H1 (cell line): Measurements from ENCODE around the gene RNU6-1. TPM values are rescaled to one million over a fixed set of nuclear protein-coding genes. Genes with fewer than 3 reads are reported as not detected.
A peak's percentile ranks its signal among the peaks of the same experiment; 100 is the strongest.

Experiments used
- ATF2 ChIP-seq: IDR thresholded peaks from 2 replicates; pipeline ENCODE4 v1.6.1; 2012; ENCODE audit warnings: low read length, inconsistent platforms
- BRCA1 ChIP-seq: IDR thresholded peaks from 2 replicates; pipeline ENCODE4 v1.6.1; 2012; ENCODE audit warnings: low read depth, low read length, improper control_type of control experiment
- CHD1 ChIP-seq: IDR thresholded peaks from 2 replicates; pipeline ENCODE4 v1.6.1; 2012; ENCODE audit warnings: low read depth, low read length, improper control_type of control experiment
- CHD2 ChIP-seq: IDR thresholded peaks from 2 replicates; pipeline ENCODE4 v1.6.1; 2012; ENCODE audit warnings: low read length, improper control_type of control experiment
- CREB1 ChIP-seq: IDR thresholded peaks from 2 replicates; pipeline ENCODE4 v1.6.1; 2012; ENCODE audit warnings: inconsistent platforms
- EP300 ChIP-seq, 2 experiments: IDR thresholded peaks; 1 replicate in 1 of 2; 2 replicates in 1 of 2; pipeline ENCODE4 v1.6.1; 2011 to 2012; ENCODE audit warnings: low read depth in 2 of 2, low read length in 2 of 2, mild to moderate bottlenecking in 2 of 2, borderline replicate concordance in 1 of 2, inconsistent platforms in 1 of 2, moderate library complexity in 1 of 2
- EZH2 ChIP-seq: fragments of 200-600 bp; sonication (generic); IDR thresholded peaks from 2 replicates; pipeline ENCODE4 v1.7.1; 2012; ENCODE audit warnings: low read depth, mild to moderate bottlenecking, moderate library complexity, low read length, inconsistent platforms; ENCODE audit not compliant: severe bottlenecking
- GABPA ChIP-seq: IDR thresholded peaks from 2 replicates; pipeline ENCODE4 v1.6.1; 2011; ENCODE audit warnings: mild to moderate bottlenecking, low read length, moderate library complexity, borderline replicate concordance; ENCODE audit not compliant: insufficient read depth
- JUN ChIP-seq: IDR thresholded peaks from 2 replicates; pipeline ENCODE4 v1.6.1; 2011; ENCODE audit warnings: low read depth, mild to moderate bottlenecking, improper control_type of control experiment, low read length
- MAX ChIP-seq: IDR thresholded peaks from 2 replicates; pipeline ENCODE4 v1.6.1; 2012; ENCODE audit warnings: inconsistent platforms
- NANOG ChIP-seq: IDR thresholded peaks from 2 replicates; pipeline ENCODE4 v1.6.1; 2011; ENCODE audit warnings: low read length, low read depth, mild to moderate bottlenecking, inconsistent platforms; ENCODE audit not compliant: insufficient read depth, poor library complexity, severe bottlenecking
- POLR2A ChIP-seq, 2 experiments: IDR thresholded peaks; 1 replicate in 1 of 2; 2 replicates in 1 of 2; pipeline ENCODE4 v1.6.1; 2011; ENCODE audit warnings: low read depth in 2 of 2, low read length in 2 of 2, mild to moderate bottlenecking in 2 of 2; ENCODE audit errors: control extremely low read depth in 1 of 2
- RBBP5 ChIP-seq: IDR thresholded peaks from 2 replicates; pipeline ENCODE4 v1.7.1; 2012; ENCODE audit warnings: low read depth, mild to moderate bottlenecking, inconsistent platforms, low read length, moderate library complexity, borderline replicate concordance
- RFX5 ChIP-seq: IDR thresholded peaks from 2 replicates; pipeline ENCODE4 v1.6.1; 2011; ENCODE audit warnings: low read depth, low read length, improper control_type of control experiment, borderline replicate concordance
- RNF2 ChIP-seq: fragments of 200-900, 300-1000 bp; sonication (generic); IDR thresholded peaks from 2 replicates; pipeline ENCODE4 v1.7.1; 2016; ENCODE audit warnings: borderline replicate concordance, low read depth, mild to moderate bottlenecking, antibody characterized with exemption, low read length; ENCODE audit not compliant: poor library complexity, severe bottlenecking; ENCODE audit errors: missing control alignments
- SP2 ChIP-seq: IDR thresholded peaks from 2 replicates; pipeline ENCODE4 v1.6.1; 2012; ENCODE audit warnings: mild to moderate bottlenecking, low read length, inconsistent platforms
- SUZ12 ChIP-seq: fragments of 200-600 bp; sonication (generic); IDR thresholded peaks from 2 replicates; pipeline ENCODE4 v1.6.1; 2012; ENCODE audit warnings: mild to moderate bottlenecking, inconsistent platforms, low read length, moderate library complexity, mixed read lengths
- TAF7 ChIP-seq: optimal IDR thresholded peaks from 2 replicates; pipeline ENCODE3; 2011; ENCODE audit warnings: low read depth, mild to moderate bottlenecking, inconsistent platforms, low read length, moderate library complexity, borderline replicate concordance
- TCF12 ChIP-seq: IDR thresholded peaks from 2 replicates; pipeline ENCODE4 v1.6.1; 2011; ENCODE audit warnings: low read depth, mild to moderate bottlenecking, low read length
- TEAD4 ChIP-seq: IDR thresholded peaks from 2 replicates; pipeline ENCODE4 v1.6.1; 2012; ENCODE audit warnings: low read depth, low read length, inconsistent platforms, mixed read lengths
- polyA plus RNA-seq, 7 experiments: library from polyadenylated mRNA; depleted of rRNA in 3 of 7; stranded (reverse) in 5 of 7; unstranded in 2 of 7; fragments of >200 nt in 5 of 7; fragments of 200-250 nt in 2 of 7; gene quantifications; 1 replicate in 5 of 7; 2 replicates in 1 of 7; 4 replicates in 1 of 7; pipeline versions ENCODE4 v1.2.1 to v1.2.3, GENCODE V29; 2011 to 2013; ENCODE audit warnings: missing spikeins in 2 of 7, mixed read lengths in 2 of 7
- total RNA-seq: library from RNA; stranded (reverse); fragmentation: NEBNext Ultra II Directional; extraction: Animal tissue kit (Norgen Biotek cat#: 25700); gene quantifications from 2 replicates; pipeline ENCODE4 v1.2.1, GENCODE V29; 2021
- TF ChIP-seq, protein P1 (sequence below): IDR thresholded peaks from 2 replicates; pipeline ENCODE4 v1.6.1; 2011; ENCODE audit warnings: low read length, improper control_type of control experiment

Gene RNU6-1
- total and polyA plus RNA-seq, 2 of the 8 experiments (the other 6 are each of a cell fraction or from before 2014, with no cell fraction given) = not detected

DNA sequence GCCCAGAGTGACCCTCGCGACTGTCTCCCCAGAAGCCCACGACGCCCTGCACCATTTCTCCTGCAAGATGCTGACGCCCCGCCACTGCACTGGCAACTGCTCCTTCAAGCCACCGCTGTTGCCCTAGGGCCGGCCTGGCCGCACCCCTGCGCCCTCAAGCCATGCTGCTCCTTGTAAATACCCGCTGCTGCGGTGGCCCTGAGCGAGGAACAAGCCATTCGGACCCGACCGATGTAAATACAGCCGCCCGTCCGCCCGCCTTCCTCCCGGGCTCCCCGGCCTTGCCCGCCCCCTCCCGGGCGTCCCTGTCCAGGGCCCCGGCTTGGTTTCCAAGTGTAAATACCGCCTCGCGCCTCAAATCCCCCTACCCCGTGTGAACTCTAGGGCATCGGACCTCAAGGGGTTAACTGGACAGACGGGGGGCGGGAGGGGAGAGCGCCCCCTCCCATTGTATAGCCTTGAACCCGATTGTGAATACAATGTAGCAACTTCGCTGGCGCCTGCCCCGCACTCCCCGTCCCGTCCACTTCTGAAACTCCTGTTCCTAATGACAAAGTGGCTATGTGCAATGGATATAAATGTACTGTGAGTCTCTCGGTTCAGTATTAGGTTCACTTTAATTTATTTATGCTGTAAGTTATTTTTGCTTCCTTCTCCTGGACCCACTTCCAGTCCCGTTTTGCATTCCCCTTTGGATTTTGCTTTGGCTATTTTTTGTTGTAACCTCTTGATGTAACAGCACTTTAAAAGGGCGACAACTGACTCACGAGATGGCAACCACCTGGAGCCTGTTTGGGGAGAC lies 5.9 kb downstream of the RNU6-1 start (continued):
- no peak for TF ChIP-seq POLR2A (IDR thresholded peaks at IDR 0.05; ENCODE audit: control extremely low read depth in 1 of 2, low read depth in 2 of 2, low read length in 2 of 2)
- no peak for TF ChIP-seq TCF12
- TF ChIP-seq CREB1 = no peak
- TF ChIP-seq TEAD4 = no peak
- peak; percentile 40; the same call in 1 of the 2 replicates for TF ChIP-seq MAX
- peak; percentile 9 for TF ChIP-seq RNF2
- TF ChIP-seq CHD1 = no peak
- TF ChIP-seq JUN = no peak
- no peak for TF ChIP-seq RBBP5
- TF ChIP-seq ATF2 = no peak
- TF ChIP-seq SP2 = no peak
- no peak for TF ChIP-seq CHD2
- TF ChIP-seq, protein P1, sequence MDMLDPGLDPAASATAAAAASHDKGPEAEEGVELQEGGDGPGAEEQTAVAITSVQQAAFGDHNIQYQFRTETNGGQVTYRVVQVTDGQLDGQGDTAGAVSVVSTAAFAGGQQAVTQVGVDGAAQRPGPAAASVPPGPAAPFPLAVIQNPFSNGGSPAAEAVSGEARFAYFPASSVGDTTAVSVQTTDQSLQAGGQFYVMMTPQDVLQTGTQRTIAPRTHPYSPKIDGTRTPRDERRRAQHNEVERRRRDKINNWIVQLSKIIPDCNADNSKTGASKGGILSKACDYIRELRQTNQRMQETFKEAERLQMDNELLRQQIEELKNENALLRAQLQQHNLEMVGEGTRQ = no peak
- peak; percentile 78 for TF ChIP-seq EZH2
- no peak for TF ChIP-seq RFX5
- 0 out of 2 replicates have a peak, but pooled peaks have one; percentile 63 for TF ChIP-seq GABPA
- no peak for TF ChIP-seq BRCA1
- TF ChIP-seq NANOG = no peak
- TF ChIP-seq EP300 (IDR thresholded peaks at IDR 0.05; ENCODE audit: borderline replicate concordance in 1 of 2, low read depth in 2 of 2, low read length in 2 of 2) = no peak
- peak; percentile 40 for TF ChIP-seq SUZ12
- TF ChIP-seq TAF7 = no peak
